LNCAP (cell line): ENCODE data around the gene FCN1.

Experiments
- CTCF ChIP-seq: fragments of 450-650 bp; IDR thresholded peaks from 2 replicates; pipeline ENCODE4 v1.5.1; 2017; ENCODE audit warnings: mild to moderate bottlenecking

The FCN1 gene

GRCh38 chr9:134922066-134922931 is 4.6 kb upstream of the FCN1 start:
- TF ChIP-seq CTCF, result no peak

GRCh38 chr9:134919303-134919702 is 1.6 kb upstream of the FCN1 start:
- no peak for TF ChIP-seq CTCF

- no peak for TF ChIP-seq CTCF
Observed at GRCh38 chr9:134918646-134919045, 934 bp upstream of the FCN1 start.

- TF ChIP-seq CTCF, result no peak
Observed at GRCh38 chr9:134916161-134916665, 1.5 kb downstream of the FCN1 start.

GRCh38 chr9:134915046-134915985 is 2.4 kb downstream of the FCN1 start:
- TF ChIP-seq CTCF, result no peak

- TF ChIP-seq CTCF, result no peak
Observed at GRCh38 chr9:134914501-134914834, 3.2 kb downstream of the FCN1 start.

- no peak for TF ChIP-seq CTCF
Observed at GRCh38 chr9:134913713-134914500, 3.8 kb downstream of the FCN1 start.
